ENCODE results near the gene DIP2C. TPM values are rescaled to one million over a fixed set of nuclear protein-coding genes. Genes with fewer than 3 reads are reported as not detected.

The DIP2C gene
- total RNA-seq, 4 donors from 2014 or later, result 10.5 to 40.5 (median 19.5) TPM

DNA sequence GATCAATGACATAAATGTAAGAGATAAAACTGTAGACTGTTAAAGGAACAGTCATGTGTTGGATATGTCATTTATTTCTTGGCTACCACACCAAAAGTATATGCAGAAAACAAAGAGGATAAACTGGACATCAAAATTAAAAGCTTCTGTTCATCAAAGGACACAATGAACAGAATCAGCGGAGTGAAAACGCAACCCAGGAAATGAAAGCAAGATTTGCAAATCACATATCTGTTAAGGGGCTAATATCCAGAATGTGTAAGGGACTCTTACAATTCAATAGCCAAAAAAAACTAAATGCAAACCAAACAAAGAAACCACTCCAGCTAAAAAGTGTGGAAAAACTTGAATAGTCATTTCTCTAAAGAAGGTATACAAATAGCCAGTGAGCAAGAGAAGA is 390.0 kb downstream of the DIP2C start:
- no peak for DNase-seq
- intact Hi-C loops (cut with DNase I; ENCODE audit: low total_unique reads), result no loop called here
- no peaks in the 10 kb centered on the region for H3K9me3 ChIP-seq
- no peaks in the 10 kb centered on the region for H3K4me1 ChIP-seq
- H3K4me3 ChIP-seq, result no peak overlapping the region
- no peaks in the 10 kb centered on the region for H3K27me3 ChIP-seq
- no peaks in the 10 kb centered on the region for H3K36me3 ChIP-seq
- H3K27ac ChIP-seq, result no peak overlapping the region
- no peak for TF ChIP-seq CTCF (IDR thresholded peaks at IDR 0.05)
- TF ChIP-seq POLR2A (IDR thresholded peaks at IDR 0.05), result no peak

- no peak overlapping the region for H3K4me3 ChIP-seq
- intact Hi-C loops (cut with DNase I; ENCODE audit: low total_unique reads), result no loop called here
- no peaks in the 10 kb centered on the region for H3K36me3 ChIP-seq
- no peaks in the 10 kb centered on the region for H3K4me1 ChIP-seq
- TF ChIP-seq POLR2A (IDR thresholded peaks at IDR 0.05) (no peak), CTCF (IDR thresholded peaks at IDR 0.05) (no peak)
- DNase-seq, result no peak
- peak overlapping the region in 1 of 2 donors; percentile 76 for H3K27ac ChIP-seq
- H3K9me3 ChIP-seq, result no peaks in the 10 kb centered on the region
- no peaks in the 10 kb centered on the region for H3K27me3 ChIP-seq
These were observed 391.4 kb downstream of the DIP2C start for GRCh38 chr10:298033-298432.

GRCh38 chr10:297567-297966 is 391.9 kb downstream of the DIP2C start:
- no peak for TF ChIP-seq POLR2A (IDR thresholded peaks at IDR 0.05)
- no peak for TF ChIP-seq CTCF (IDR thresholded peaks at IDR 0.05)
- intact Hi-C loops (cut with DNase I; ENCODE audit: low total_unique reads), result no loop called here
- Histone ChIP-seq H3K4me3 (no peak overlapping the region), H3K4me1 (no peaks in the 10 kb centered on the region), H3K27ac (peak overlapping the region; percentile 28 to 76), H3K36me3 (no peaks in the 10 kb centered on the region), H3K9me3 (no peaks in the 10 kb centered on the region), H3K27me3 (no peaks in the 10 kb centered on the region)
- no peak for DNase-seq

GRCh38 chr10:293636-294035 is 395.8 kb downstream of the DIP2C start:
- intact Hi-C loops (cut with DNase I; ENCODE audit: low total_unique reads), result no loop called here
- Histone ChIP-seq H3K27ac (no peak overlapping the region), H3K36me3 (no peaks in the 10 kb centered on the region), H3K4me1 (no peaks in the 10 kb centered on the region), H3K4me3 (no peak overlapping the region), H3K27me3 (no peaks in the 10 kb centered on the region), H3K9me3 (no peaks in the 10 kb centered on the region)
- no peak for TF ChIP-seq POLR2A (IDR thresholded peaks at IDR 0.05)
- TF ChIP-seq CTCF (IDR thresholded peaks at IDR 0.05), result no peak
- DNase-seq, result no peak

DNA sequence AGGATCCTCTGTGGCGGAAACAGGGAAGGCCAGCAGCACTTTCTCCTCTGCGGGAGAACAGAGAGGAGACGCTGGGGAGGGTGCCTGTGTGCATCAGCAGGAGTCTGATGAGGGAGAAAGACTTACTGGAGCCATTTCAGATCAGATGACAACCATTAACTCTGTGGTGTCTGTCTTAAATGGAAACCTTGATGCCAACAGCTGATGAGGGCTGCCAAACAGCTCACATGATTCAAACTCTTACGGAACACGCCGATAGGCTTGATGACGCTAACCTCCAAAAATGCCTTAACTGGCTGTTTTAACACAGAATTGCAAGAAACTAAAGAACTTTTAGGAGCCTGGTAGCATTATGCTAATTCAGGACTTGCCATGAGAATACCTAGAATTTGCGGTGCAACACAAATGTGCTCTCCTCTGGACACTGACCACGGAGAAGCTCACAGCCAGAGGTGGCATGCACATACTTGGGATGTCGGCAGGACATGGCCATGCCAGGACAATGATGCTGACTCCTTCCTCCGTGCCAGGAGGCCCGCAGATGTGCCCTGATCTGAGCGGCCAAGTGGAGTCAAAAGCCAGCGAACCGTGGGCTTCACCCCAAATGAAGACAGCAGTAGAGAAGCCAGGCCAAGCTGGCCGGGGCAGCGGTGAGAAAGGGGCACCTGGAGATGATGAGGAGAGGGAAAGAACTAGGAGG is 399.3 kb downstream of the DIP2C start:
- intact Hi-C loops (cut with DNase I; ENCODE audit: low total_unique reads), result no loop called here
- TF ChIP-seq CTCF (IDR thresholded peaks at IDR 0.05), result no peak
- H3K27ac ChIP-seq, result peak overlapping the region in 1 of 2 donors; percentile 21
- no peaks in the 10 kb centered on the region for H3K36me3 ChIP-seq
- no peaks in the 10 kb centered on the region for H3K9me3 ChIP-seq
- H3K27me3 ChIP-seq, result no peaks in the 10 kb centered on the region
- DNase-seq, result peak in 1 of 2 donors; percentile 62
- H3K4me1 ChIP-seq, result no peaks in the 10 kb centered on the region
- no peak overlapping the region for H3K4me3 ChIP-seq
